GM19395 (cell line): ENCODE data around the gene MRPL10.

Experiments
- ATAC-seq: cut with Tn5 transposase; IDR thresholded peaks from one replicate; pipeline ENCODE4 v1.9.1; 2021; ENCODE audit warnings: mild to moderate bottlenecking, moderate library complexity; ENCODE audit not compliant: unreplicated experiment

MRPL10 gene

GRCh38 chr17:47831003-47831933 lies at the start of gene MRPL10, which contains the start of gene LRRC46:
Gene MRPL10 (minus strand): TSS chr17:47831541. CDS start chr17:47831511, 30 bp downstream.
Gene LRRC46 (plus strand): TSS chr17:47831670. CDS start chr17:47831990, 320 bp downstream.
- ATAC-seq = peak; percentile 81

GRCh38 chr17:47879776-47880454 lies 48.6 kb upstream of the MRPL10 start:
- no peak for ATAC-seq

- no peak for ATAC-seq
These were observed 47.8 kb upstream of the MRPL10 start for GRCh38 chr17:47879028-47879585.

GRCh38 chr17:47878203-47879027 lies 47.1 kb upstream of the MRPL10 start:
- no peak for ATAC-seq

GRCh38 chr17:47877368-47878034 lies 46.2 kb upstream of the MRPL10 start:
- no peak for ATAC-seq

GRCh38 chr17:47875011-47875985 lies 44.0 kb upstream of the MRPL10 start:
- ATAC-seq = no peak

- no peak for ATAC-seq
These were observed 42.1 kb upstream of the MRPL10 start for GRCh38 chr17:47873200-47874090.

- no peak for ATAC-seq
These were observed 41.4 kb upstream of the MRPL10 start for GRCh38 chr17:47872651-47873161.

GRCh38 chr17:47872019-47872650 lies 40.8 kb upstream of the MRPL10 start:
- ATAC-seq = no peak

GRCh38 chr17:47871048-47871447 lies 39.7 kb upstream of the MRPL10 start:
- no peak for ATAC-seq

- ATAC-seq = no peak
These were observed 38.7 kb upstream of the MRPL10 start for GRCh38 chr17:47870056-47870455.

- no peak for ATAC-seq
These were observed 37.8 kb upstream of the MRPL10 start for GRCh38 chr17:47869114-47869513.

GRCh38 chr17:47867813-47868533 lies 36.6 kb upstream of the MRPL10 start:
- no peak for ATAC-seq

GRCh38 chr17:47866941-47867340 lies 35.6 kb upstream of the MRPL10 start:
- ATAC-seq = no peak

- ATAC-seq = no peak
These were observed 33.5 kb upstream of the MRPL10 start for GRCh38 chr17:47864791-47865216.

GRCh38 chr17:47862621-47863440 lies 31.5 kb upstream of the MRPL10 start:
- ATAC-seq = no peak
